Activated CD4-positive, alpha-beta T cell treated with anti-CD3 and anti-CD28 coated beads, Interleukin-2, amount 50 U/mL, for 16 hours (primary cell): ENCODE results near the gene MOGAT1.
"Not testable (repeated sequence)": the region's sequence is repeated elsewhere in the genome, so short reads cannot be mapped to it uniquely, and the experiment has no call there.

ENCODE experiments used
- DNase-seq: peaks from one replicate; pipeline ENCODE4 v3.0.0-alpha.2; 2020

MOGAT1 gene

GRCh38 chr2:222670191-222671038 is 1.0 kb upstream of the MOGAT1 start:
- DNase-seq: no peak

- DNase-seq: no peak
Measured at GRCh38 chr2:222672068-222672401, 577 bp downstream of the MOGAT1 start.

DNA sequence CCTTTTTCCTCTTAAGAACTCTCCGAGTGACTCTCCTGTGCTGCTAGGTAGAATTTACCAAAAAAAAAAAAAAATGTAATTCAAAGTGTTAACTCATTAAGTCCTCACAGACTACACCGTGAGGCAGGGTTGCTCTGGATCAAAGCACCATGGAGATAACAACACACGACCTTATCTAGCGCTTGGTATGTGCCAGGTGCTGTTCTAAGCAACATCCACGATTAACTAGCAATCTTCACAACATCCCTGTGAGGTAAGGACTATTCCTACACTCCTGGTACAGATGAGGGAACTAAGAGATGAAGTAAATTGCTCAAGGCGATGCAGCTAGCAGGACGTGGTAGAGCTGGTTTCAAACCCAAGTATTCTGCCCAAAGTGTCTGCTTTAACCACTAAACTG is 1.8 kb downstream of the MOGAT1 start:
- no peak for DNase-seq

- DNase-seq: no peak
Measured at GRCh38 chr2:222673883-222674282, 2.4 kb downstream of the MOGAT1 start.

GRCh38 chr2:222677981-222678380 is 6.5 kb downstream of the MOGAT1 start:
- DNase-seq: no peak

DNA sequence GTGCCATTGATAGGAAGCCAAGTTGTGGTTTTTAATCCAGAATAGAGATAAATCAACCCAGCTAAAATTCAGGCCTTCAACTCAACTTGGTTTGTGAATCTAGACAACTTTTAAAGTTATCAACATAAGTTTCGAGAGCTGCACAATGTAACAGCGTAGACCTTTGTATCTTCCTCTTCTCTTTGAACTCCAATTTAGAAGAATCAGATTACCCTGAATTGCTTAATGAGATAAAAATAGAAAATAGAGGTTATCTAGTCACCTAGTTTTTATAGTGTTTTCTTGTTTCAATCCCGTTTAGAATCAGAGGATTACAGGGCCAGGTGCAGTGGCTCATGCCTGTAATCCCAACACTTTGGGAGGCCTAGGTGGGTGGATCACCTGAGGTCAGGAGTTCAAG is 12.3 kb downstream of the MOGAT1 start:
- no peak for DNase-seq

GRCh38 chr2:222686086-222686750 is 14.8 kb downstream of the MOGAT1 start:
- DNase-seq: no peak

- DNase-seq: no peak
Measured at GRCh38 chr2:222688917-222689316, 17.5 kb downstream of the MOGAT1 start.

DNA sequence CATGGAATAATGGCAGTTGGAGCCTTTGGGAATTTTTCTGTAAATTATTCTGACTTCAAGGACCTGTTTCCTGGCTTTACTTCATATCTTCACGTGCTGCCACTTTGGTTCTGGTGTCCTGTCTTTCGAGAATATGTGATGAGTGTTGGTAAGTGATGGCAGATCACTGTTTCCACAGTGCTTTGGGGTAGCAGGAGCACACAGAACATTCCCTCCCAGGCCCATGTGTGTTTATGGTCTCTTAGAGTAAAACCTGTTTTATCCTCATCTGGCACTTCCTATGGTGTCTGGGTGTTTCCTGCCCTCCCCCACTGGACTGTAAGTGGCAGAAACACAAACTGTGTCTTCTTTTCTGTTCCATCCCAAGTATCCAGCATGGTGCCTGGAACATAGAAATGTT is 17.9 kb downstream of the MOGAT1 start:
- no peak for DNase-seq

GRCh38 chr2:222690564-222691200 is 19.2 kb downstream of the MOGAT1 start:
- DNase-seq: peak; percentile 72

- DNase-seq: not testable (repeated sequence)
Measured at GRCh38 chr2:222693413-222693812, 22.0 kb downstream of the MOGAT1 start.

GRCh38 chr2:222693837-222694236 is 22.4 kb downstream of the MOGAT1 start:
- no peak for DNase-seq

- no peak for DNase-seq
Measured at GRCh38 chr2:222698276-222698675, 26.8 kb downstream of the MOGAT1 start.

GRCh38 chr2:222701233-222701632 is 29.8 kb downstream of the MOGAT1 start:
- DNase-seq: no peak

- DNase-seq: no peak
Measured at GRCh38 chr2:222701721-222702131, 30.3 kb downstream of the MOGAT1 start.

DNA sequence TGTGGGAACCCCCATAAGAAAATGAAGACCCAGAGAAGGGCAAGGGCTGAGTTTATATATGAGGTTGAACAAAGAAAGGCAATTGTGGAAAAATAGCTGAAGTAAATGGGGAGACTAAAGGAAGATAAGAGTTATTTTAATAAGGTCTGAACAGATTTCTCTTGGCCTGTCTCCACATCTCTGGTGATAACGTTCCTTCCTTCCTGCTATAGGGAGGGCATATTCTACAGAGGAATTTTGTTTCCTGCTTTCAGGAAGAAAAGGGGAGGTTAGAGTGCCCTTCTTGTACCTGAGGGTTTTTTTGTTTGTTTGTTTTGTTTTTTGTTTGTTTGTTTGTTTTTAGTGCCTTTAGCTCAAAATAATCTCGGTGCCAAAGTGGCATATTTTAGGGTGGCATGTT is 31.6 kb downstream of the MOGAT1 start:
- no peak for DNase-seq

GRCh38 chr2:222703886-222704285 is 32.4 kb downstream of the MOGAT1 start:
- no peak for DNase-seq

DNA sequence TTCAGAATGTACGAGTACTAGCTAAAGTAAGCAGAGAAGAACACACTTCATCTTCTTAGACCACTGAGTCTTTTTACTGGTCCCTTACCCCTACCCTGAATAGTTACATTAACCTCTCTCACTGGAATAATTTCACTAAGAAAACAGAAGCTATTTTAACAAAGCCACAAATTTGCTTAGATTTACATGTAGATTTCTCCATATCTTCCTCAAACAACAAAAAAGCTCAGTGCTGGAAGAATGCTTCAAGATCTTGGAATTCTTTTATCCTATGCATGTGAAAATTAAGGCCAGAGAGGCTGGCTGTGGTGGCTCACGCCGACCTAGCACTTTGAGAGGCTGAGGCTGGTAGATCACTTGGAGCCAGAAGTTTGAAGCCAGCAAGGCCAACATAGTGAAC is 35.2 kb downstream of the MOGAT1 start:
- DNase-seq: no peak

DNA sequence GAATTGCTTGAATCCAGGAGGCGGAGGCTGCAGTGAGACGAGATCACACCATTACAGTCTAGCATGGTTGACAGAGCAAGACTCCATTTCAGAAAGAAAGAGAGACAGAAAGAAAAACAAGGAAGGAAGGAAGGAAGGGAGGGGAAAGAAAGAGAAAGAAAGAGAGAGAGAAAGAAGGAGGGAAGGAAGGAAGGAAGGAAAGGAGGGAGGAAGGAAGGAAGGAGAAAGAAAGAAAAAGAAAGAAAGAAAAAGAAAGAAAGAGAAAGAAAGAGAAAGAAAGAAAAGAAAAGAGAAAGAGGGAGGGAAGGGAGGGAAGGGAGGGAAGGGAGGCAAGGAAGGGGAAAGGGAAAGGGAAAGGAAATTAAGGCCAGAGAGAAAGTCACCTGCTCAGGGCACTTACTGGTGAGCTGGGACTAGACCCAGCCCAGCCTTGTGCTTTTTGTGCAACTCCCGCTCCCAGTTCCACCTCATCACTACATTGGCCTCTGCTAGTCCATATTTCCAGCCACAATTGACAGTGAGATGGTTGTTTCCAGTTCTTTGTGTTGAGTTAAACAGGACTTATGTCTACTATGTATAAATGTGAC is 35.7 kb downstream of the MOGAT1 start:
- no peak for DNase-seq

- peak; percentile 45 for DNase-seq
Measured at GRCh38 chr2:222707689-222708273, 36.3 kb downstream of the MOGAT1 start.

- DNase-seq: peak; percentile 65
Measured at GRCh38 chr2:222708274-222708710, 36.8 kb downstream of the MOGAT1 start.

DNA sequence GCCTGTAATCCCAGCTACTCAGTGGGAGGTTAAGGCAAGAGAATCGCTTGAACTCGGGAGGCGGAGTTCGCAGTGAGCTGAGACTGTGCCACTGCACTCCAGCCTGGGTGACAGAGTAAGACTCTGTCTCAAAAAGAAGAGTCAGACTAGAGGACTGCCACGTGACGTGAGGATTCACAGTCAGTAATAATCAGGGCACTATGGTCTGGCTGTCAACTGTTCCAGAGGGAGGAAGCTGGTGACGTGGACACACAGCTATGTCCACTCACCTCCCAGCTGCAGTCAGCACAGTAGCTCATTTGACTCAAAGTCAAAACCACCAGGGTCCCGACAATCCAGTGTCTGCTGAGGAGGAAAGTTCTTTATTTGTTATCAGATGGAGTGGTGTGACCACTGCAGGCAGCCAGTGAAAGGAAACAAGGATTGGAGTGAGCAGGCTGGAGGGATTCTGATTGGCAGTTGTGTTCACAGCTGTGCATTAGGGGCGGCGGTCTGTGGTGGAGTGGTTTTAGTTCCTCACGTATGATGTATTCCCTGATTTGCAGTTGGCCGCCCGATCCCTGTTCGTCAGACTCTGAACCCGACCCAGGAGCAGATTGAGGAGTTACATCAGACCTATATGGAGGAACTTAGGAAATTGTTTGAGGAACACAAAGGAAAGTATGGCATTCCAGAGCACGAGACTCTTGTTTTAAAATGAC is 37.9 kb downstream of the MOGAT1 start:
- DNase-seq: peak; percentile 8

GRCh38 chr2:222710736-222711135 is 39.3 kb downstream of the MOGAT1 start:
- no peak for DNase-seq
